HG02938 (cell line): Measurements from ENCODE around the gene CXXC1.
"Not testable (repeated sequence)": the region's sequence is repeated elsewhere in the genome, so short reads cannot be mapped to it uniquely, and the experiment has no call there.

ENCODE experiments used
- ATAC-seq: cut with Tn5 transposase; IDR thresholded peaks from one replicate; pipeline ENCODE4 v1.9.1; 2021; ENCODE audit warnings: mild to moderate bottlenecking, moderate library complexity; ENCODE audit not compliant: unreplicated experiment

Gene CXXC1

GRCh38 chr18:50276452-50276851, 11.0 kb downstream of the CXXC1 start:
- no peak for ATAC-seq

GRCh38 chr18:50275503-50276036, 11.9 kb downstream of the CXXC1 start:
- ATAC-seq = no peak

- ATAC-seq = no peak
These were observed 12.6 kb downstream of the CXXC1 start for GRCh38 chr18:50274941-50275340.

GRCh38 chr18:50274044-50274442, 13.4 kb downstream of the CXXC1 start:
- no peak for ATAC-seq

GRCh38 chr18:50273203-50274043, 14.1 kb downstream of the CXXC1 start:
- no peak for ATAC-seq

- no peak for ATAC-seq
These were observed 14.9 kb downstream of the CXXC1 start for GRCh38 chr18:50272568-50272967.

- peak; percentile 65 for ATAC-seq
These were observed 19.3 kb downstream of the CXXC1 start for GRCh38 chr18:50268022-50268747.

GRCh38 chr18:50266248-50266704, 21.2 kb downstream of the CXXC1 start, which contains the start of gene CFAP53:
Gene CFAP53, minus strand, starts transcription at chr18:50266495. Its CDS starts 91 bp downstream, at chr18:50266404.
- peak; percentile 65 for ATAC-seq

- ATAC-seq = no peak
These were observed 24.5 kb downstream of the CXXC1 start for GRCh38 chr18:50262977-50263376.

GRCh38 chr18:50250935-50251334, 36.6 kb downstream of the CXXC1 start:
- no peak for ATAC-seq

GRCh38 chr18:50249576-50249975, 37.9 kb downstream of the CXXC1 start:
- ATAC-seq = no peak

- no peak for ATAC-seq
These were observed 39.9 kb downstream of the CXXC1 start for GRCh38 chr18:50247561-50247960.

- not testable (repeated sequence) for ATAC-seq
These were observed 45.7 kb downstream of the CXXC1 start for GRCh38 chr18:50241768-50242167.

GRCh38 chr18:50240080-50240563, 47.4 kb downstream of the CXXC1 start:
- ATAC-seq = no peak

- ATAC-seq = no peak
These were observed 55.1 kb downstream of the CXXC1 start for GRCh38 chr18:50232419-50232818.
